UCSD-AML1 (cell line): ENCODE results near the gene DNAJC8.

Experiments used
- DNase-seq: peaks from one replicate; lab custom pipeline; 2025; ENCODE audit not compliant: unreplicated experiment; lab: John Stamatoyannopoulos, UW

Gene DNAJC8

DNA sequence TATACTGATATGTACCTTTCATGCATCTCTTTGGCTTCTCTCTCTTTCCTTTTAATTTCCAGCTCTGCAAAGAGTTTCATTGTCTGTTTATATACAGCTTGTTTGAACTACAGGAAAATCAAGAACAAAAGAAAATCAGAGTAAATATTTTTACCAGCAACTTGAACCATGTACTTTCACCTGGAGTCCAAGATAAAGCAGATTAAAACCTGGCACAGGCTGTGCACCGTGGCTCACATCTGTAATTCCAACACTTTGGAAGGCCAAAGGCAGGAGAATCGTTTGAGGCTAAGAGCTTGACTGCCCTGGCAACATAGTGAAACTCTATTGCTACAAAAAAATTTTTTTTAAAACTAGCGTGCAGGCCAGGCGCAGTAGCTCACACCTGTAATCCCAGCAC, 27.6 kb downstream of the DNAJC8 start:
- DNase-seq = no peak

DNA sequence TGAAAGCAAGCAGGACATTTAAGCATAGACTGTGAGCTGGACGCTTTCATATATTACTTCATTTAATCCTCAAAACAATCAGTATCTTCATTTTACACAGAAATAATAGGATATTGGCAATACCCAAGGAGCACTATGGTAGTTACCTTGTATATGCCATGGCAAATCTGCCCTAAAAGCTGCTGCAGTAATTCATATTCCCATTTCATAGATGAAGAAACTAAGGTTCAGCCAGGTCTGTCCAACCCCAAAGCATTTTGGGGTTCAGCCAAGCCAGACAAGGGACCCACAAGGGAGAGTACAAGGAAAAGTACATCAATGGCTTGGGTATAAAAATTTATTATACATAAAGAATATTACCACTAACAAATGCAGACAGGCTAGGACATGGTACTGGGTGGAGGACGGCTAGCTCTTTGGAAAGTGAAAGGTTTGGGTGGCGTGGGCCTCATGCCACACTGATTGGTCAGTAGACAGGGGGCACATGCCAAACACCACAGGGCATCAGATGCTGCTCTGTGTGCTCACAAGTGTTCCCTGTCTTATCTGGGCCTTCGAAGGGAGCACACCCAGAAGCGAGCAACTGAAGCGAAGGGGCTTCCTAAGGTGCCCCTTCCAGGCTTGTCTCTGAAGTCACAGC, 32.5 kb downstream of the DNAJC8 start:
- no peak for DNase-seq

DNA sequence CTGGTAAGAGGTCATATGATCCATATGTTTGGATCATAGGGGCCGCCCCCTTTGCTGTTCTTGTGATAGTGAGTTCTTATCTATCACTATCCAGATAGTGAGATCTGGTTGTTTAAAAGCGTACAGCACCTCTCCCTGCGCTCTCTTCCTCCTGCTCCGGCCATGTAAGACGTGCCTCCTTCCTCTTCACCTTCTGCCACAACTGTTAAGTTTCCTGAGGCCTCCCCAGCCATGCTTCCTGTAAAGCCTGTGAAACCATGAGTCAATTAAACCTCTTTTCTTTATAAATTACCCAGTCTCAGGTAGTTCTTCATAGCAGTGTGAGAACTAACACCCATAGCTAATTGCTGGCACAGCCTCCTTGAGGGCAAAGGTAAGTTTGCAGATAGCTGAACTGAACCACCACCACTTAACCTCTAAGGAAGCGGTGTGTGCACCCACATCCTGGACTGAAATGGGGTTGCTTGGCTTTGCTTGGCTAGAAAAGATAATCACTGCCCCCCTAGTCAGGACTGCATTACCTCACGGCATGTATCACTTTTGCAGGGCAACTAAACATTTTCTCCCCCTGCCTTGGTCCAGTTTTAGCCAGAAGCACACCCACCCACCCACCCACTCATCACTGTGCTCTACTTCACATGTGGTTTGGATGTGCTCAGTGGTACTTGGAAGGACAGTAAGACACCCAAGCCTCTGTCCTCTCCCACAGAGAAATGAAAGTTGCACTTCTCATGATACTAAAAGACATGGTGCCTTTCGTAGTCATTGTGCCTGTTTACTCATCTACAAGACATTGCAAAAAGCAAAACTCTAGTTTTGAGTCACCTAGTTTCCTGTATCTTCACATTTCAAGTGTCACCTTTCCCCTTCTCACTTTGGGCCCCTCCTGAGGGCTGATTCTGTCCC, 33.2 kb downstream of the DNAJC8 start:
- no peak for DNase-seq

DNA sequence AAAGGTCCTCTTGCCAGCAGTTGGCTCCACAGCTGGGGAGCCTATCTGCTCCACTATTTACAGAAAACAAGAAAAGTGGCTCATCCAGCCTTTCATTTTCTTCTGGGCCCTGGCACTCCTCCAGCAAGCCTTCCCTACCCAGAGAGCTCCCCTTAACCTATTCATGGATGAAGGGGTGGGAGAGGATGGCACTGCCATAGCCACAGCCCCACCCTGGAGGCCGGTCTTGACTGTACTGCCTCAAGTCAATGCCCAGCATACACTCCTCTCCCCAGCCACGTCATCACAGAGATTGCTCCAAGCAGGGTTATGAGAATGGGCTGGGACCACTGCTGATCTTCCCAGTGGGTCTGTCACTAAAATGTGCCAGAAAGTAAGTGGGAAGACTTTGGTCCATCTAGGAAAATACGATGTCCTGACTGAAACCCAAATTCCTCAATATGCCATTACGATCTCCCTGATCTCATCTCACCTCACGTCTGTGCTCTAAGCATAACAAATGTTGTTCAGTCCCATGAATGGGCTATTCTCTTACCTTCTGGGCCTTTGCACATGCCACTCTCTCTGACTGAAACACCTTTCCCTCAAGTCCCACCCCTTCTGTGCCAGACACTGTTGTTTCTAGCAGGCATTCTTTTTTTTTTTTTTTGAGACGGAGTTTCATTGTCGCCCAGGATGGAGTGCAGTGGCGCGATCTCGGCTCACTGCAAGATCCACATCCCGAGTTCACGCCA, 35.0 kb downstream of the DNAJC8 start:
- DNase-seq = no peak

DNA sequence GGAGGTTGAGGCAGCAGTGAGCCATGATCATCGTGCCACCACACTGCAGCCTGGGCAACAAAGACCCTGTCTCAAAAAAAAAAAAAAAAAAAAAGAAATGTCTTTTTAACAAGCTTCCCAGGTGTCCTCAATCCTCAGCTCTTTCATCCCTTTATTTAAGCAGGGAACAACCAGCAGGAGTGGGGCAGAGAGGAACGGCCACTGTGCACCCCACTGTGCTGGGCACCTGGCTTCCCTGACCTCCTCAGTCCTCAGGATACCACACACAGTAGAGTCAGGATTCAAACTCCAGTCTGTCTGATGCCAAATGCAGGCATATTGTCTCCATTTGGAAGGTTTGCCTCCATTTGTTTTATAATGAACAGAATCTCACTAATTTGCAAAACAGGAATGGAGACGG, 36.5 kb downstream of the DNAJC8 start:
- no peak for DNase-seq

DNA sequence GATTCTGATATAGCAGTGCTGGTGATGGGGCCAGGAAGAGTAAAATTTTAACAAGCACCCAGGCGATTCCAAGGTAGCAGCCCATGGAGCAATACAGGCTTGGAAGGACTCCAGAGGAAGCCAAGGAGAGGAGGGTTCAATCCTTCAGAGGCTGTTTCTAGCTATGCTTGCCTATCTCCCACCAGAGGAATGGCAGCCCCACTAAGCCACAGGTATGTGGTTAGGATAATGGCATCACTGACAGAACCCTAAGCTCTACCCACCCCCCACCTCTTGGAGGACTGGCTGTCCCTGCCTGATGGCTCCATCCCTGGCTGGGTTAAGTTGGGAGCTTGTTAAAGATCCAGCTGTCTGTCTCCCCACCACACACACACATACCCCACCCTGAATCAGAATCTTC, 37.0 kb downstream of the DNAJC8 start:
- no peak for DNase-seq

DNA sequence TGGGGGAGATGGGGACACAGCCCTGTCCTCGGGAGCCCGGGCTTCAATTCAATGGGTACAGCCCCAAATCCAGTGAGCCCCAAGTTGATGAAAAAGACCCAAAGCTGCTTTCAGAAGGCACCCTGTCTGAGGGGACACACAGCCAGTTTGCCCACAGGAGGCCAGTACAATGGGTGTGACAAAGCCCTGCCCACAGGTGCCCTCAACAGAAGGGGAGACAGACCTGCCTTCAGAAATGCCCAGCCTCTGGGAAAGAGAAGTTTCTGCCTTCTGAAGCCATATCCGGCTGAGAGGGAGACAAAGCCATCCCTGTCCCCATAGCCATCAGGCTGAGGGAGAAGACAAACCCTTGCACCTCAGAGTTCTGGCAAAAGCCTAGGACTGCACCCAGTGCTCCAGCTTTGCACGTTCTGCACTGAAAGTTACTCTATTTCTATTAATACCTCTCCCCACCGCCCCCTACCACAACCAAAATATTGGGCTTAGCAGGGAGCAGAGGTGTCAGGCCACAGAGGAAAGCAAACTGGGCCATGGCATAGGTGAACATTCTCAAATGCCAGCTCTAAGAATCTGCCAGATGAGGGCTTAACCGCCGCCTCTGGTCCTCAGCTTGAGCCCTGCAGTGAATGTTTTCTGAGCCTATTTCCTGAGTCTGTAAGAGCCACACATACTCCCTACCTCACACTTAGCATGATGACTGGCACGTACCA, 38.3 kb downstream of the DNAJC8 start:
- no peak for DNase-seq

DNA sequence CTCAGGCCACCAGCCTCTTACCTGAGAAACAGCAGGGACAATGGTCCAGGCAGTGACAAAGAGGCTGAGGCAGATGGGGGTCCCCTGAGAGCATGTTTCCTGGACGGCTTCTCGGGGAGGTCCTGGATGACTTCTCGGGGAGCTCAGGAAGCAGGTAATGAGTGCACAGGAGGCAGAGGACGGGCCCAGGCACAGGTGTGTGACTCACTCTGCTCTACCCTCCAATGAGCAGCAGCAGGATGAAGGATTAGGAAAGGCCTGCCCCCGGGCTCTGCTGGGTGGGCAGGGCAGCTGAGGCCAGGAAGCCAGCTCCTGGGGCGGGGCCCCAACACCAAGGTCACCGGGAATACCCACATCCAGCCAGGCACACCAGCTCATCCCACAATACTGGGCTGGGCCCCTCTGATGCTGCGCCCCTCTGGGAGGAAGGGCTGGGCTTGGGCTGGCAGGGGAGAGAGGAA, 39.1 kb downstream of the DNAJC8 start:
- no peak for DNase-seq

DNA sequence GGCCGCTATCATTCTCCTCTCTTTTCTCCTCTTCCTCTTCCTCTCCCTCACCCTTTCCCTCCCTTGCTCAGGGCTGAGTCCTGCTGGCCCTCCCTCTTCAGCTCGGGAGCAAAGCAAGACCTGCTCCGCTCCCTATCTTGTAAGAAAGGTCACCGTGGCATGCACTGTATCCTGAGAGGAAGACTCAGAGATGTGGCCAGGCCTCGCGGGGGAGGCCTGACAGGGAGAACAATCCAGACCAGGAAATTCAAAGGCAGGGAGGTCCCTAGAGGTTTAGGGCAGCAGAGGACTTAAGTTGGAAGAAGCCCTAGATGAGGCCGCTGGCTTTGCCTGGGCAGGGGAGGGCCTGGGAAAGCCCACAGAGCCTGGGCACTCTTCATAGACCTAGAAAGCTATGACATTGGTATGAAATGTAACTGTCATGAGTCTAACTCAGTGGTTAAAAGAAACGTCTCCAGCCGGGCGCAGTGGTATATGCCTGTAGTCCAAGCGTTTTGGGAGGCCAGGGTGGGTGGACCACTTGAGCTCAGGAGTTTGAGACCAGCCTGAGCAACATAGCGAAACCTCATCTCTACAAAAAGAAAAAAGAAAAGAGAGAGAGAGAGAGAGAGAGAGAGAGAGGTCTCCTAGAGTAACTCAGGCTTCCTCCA, 41.7 kb downstream of the DNAJC8 start:
- peak; percentile 28 for DNase-seq

DNA sequence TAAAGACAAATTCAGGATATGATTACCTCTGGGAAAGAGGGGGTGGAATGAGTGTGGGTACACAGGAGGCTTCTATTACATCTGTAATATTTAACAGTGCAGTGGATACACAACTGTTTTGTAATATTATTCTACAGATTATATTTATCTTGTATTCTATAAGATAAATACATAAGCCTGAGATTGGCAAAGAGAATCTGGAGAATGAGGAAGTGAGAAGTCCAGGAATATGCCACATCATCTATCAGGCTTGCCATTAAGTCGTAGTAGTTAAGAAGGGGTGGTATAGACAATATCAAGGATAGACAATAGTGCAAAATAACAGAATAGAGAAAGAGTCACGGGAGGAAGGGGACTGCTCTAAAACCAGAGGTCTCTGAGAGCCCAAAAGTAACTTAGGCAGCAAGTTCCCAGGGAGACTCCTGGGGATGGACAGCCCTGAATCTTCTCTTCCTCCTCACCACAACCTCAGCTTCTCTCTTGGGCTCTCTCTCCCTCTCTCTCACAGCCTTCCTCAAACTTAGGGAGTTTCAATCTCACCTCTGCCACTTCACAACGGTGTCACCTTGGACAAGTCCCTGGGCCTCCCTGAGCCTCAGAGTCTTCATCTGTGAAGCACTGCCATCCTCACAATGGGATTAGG, 42.4 kb downstream of the DNAJC8 start:
- no peak for DNase-seq

DNA sequence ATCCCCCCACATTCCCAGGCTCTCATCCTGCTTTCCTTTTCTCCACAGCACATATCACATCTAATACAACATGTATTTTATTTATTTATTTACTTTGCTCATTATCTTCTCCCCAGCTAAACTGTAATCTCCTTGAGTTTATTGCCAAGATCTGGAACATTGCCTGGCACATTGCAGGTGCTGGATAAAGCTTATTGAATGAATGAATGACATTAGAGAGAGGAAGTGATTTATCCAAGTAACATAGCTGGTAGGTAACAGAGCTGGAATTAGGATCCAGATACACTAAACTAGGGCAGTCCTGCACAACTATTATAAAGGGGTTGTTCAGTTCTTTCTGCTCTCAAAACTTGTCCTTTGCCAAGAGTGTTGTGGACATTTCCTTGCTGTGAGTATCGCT, 47.8 kb downstream of the DNAJC8 start:
- DNase-seq = no peak

DNA sequence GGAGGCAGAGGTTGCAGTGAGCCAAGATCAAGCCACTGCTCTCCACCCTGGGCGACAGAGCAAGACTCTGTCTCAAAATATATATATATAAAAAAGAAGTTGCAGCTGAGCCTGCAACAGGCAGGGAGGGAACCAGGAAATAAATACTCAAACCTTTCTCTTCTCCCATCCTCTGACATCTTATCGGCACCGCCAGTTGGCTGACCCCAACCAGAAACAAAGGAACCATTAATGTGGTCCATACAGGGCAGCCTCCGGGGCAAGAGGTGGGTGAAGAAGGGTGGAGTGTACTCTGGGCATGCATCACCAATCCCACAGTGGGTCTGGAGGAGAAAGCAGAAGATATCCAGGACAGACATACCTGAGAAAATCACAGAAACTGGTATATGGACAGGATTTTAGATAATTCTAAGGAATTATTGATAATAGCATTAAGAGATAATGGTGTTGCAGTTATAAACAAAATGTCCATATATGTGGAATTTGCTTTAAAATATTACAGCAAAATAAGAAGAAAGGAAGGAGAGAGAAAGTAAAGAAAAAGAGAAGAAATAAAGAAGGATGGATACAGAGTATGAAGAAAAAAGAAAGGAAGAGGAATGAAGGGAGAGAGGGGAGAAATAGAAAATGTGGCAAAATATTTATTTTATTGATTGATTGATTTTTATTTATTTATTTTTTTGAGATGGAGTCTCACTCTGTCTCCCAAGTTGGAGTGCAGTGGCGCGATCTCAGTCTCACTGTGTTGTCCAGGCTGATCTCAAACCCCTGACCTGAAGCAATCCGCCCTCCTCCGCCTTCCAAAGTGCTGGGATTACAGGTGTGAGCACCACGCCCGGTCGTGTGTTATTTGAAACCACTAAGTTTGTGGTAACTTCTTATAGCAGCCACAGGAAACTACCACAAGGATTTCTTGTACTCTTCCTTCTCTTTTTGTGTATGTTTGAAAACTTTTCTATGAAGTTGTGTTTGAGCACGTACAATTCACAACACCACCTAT, 52.2 kb downstream of the DNAJC8 start:
- no peak for DNase-seq

DNA sequence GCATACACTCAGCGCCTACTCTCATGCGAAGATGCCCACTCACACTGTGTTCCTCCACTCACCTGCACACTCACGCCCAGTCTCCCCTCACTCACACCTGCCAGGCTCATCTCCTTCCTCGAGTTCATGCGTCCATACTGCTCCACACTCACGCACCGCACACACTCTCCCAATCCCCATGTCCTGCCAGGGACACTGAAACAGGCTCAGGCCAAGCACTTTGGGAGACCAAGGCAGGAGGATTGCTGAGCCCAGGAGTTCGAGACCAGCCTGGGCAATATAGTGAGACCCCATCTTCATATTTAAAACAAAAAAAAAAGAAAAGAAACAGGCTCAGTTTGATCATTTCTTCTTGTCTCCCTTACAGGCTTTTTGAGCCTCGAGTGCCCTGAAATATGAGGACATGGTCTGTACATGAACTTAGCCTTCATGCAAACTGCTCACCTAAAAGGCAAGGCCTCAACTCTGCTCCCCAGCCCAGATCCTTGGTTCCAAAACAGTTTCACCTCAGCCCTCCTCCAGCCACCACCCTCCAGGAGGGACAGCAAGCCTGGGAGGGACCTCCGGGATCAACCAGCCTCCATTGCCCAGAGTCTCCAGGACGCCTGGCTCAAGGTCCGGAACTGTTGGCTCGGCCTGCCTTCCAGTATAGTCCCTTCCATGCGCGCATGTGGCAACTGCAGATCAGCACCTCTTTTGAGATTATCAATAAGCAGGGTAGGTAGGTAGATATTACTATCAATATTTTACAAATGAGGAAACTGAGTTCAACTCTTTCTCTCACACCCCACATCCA, 53.9 kb downstream of the DNAJC8 start:
- DNase-seq = no peak

DNA sequence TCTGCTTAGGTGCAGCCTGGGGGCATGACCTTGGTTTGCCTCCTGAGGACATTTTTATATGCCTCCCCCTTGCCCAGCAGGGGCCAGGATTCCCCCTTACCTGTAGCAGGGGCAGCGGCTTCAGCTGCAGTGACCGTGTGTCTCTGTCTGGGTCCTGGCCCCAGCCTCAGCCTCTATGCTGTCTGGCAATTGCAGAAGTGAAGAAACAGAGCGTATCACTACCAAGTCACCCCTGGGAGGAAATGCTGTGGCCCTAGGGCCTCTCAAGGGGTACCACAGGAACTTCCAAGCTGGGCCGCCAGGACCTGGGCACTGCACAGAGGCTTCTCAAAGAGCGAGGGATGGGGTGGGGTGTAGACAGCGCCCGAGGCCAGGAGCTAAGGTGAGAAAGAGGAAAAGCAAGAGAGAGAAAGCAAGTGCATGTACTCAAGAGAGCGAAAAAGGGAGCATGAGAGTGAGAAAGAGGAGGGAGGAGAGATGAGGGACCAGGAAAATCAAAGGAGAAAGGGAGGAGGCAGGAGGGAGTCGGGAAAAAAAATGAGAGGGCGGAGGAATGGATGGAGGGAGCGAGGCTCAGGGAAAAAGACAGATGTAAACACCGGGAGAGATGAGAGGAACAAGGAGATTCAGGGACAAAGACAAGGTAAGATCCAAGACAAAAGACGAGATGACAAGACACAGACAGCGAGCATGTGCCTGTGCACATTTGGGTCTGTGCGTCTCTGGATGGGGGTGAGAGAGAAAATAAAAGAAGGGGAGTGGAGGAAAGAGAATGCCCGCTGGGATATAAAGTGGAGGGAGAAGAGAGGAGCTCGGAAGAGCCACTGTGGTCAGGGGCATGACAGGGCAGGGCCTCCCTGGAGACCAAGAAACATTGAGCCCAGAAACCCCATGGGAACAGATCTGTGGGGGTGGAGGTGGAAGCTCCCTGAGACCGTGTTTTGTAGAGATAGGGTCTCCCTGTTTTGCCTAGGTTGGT, 56.0 kb downstream of the DNAJC8 start, which contains the start of gene PTAFR:
Gene PTAFR, minus strand, starts transcription at position 199 of the 979 bp plus-strand sequence. CDS start 25,669 bp downstream, outside the sequence.
- peak; percentile 66 for DNase-seq

DNA sequence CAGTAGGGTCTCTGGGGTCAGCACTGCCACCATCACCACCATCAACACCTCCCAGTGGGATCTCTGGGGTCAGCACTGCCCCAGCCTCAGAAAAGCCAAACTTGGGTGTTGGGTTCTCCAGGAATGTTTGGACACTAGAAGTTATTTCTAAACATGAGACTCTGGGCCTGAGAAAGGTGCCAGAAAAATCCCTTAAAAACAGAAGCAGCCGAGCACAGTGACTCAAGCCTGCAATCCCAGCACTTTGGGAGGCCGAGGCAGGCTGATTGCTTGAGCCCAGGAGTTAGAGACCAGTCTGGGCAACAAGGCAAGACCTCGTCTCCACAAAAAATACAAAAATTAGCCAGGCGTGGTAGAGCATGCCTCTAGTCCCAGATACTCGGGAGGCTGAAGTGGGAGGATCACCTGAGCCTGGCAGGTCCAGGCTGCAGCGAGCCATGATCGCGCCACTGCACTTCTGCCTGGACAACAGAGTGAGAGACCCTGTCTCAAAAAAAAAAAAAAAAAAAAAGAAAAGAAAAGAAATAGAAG, 56.8 kb downstream of the DNAJC8 start:
- DNase-seq = no peak

DNA sequence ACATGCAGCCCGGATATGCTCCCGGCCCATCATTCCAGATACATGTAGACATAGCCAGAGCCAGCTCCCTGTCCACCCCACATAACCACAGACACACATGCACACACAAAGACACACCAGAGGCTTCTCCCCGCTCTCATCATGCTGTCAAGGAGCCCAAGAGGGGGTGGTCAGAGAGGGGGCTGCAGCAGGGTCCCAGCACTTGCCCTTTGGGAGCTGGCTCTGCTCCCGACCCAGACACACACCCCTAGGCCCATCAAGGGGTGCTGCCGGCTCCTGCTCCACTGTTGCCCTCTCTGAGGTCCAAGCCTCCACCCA, 58.9 kb downstream of the DNAJC8 start:
- no peak for DNase-seq
